HepG2 (cell line): ENCODE results near the gene WIF1. TPM values are rescaled to one million over a fixed set of nuclear protein-coding genes. Genes with fewer than 3 reads are reported as not detected.

Experiments used
- ATAC-seq: fragments of 200-7000 bp; cut with Tn5 transposase; 3 replicates; pipeline ENCODE4 v1.9.1; 2020; ENCODE audit warnings: mild to moderate bottlenecking, moderate library complexity
- BruUV-seq: library from RNA; stranded (reverse); fragments of 400-500 nt; replicated peaks from 2 replicates; lab custom pipeline; 2021; lab: Mats Ljungman, UMichigan
- CTCF ChIA-PET: fragments of 300-600 bp; formaldehyde crosslinking; extraction: SDS; loops from one replicate; lab custom pipeline; 2021; ENCODE audit warnings: low total read pairs, inconsistent platforms, low intra/inter-chr PET ratio; lab: Yijun Ruan, JAX
- POLR2A ChIA-PET: fragments of 350-600 bp; sonication (Branson Sonifier 250); formaldehyde crosslinking; loops from one replicate; lab custom pipeline; 2020; ENCODE audit warnings: antibody characterized with exemption, inconsistent platforms; lab: Yijun Ruan, JAX
- DNase-seq: peaks from one replicate; pipeline ENCODE4 v3.0.0-alpha.2; 2015; ENCODE audit warnings: low spot score
- FAIRE-seq: peaks from 3 replicates; lab custom pipeline; 2011; peaks lifted over from hg19 to GRCh38; lab: Jason Lieb, UNC
- H2AFZ ChIP-seq: one replicate; pipeline ENCODE4 v1.6.1; 2011; ENCODE audit warnings: low read length, inconsistent platforms
- H3K27ac ChIP-seq: fragments of 300-600 bp; 3 replicates; pipeline ENCODE4 v1.8.0; 2011; ENCODE audit warnings: mixed run types, mild to moderate bottlenecking, mixed read lengths, low read length, inconsistent platforms; ENCODE audit not compliant: insufficient read depth; ENCODE audit errors: extremely low read length
- H3K27me3 ChIP-seq, 2 experiments: fragments of 200-600 bp in 1 of 2; 2 replicates in 1 of 2; 3 replicates in 1 of 2; pipeline versions ENCODE4 v1.6.0 to v1.8.0; 2011; ENCODE audit warnings: low read length in 2 of 2, mild to moderate bottlenecking in 2 of 2, moderate library complexity in 2 of 2, inconsistent platforms in 1 of 2; ENCODE audit not compliant: insufficient read depth in 2 of 2, control insufficient read depth in 1 of 2
- H3K36me3 ChIP-seq, 2 experiments: fragments of 200-600 bp in 1 of 2; replicated peaks in 1 of 2; 2 replicates in 1 of 2; 3 replicates in 1 of 2; pipeline versions ENCODE4 v1.5.1 to v1.8.0; 2011; ENCODE audit warnings: low read length in 2 of 2, inconsistent platforms in 1 of 2; ENCODE audit not compliant: insufficient read depth in 2 of 2, control insufficient read depth in 1 of 2
- H3K4me1 ChIP-seq: 2 replicates; pipeline ENCODE4 v1.5.1; 2012; ENCODE audit warnings: low read length, inconsistent platforms; ENCODE audit not compliant: insufficient read depth
- H3K4me2 ChIP-seq: 2 replicates; pipeline ENCODE4 v1.6.0; 2011; ENCODE audit warnings: low read depth, low read length, inconsistent platforms
- H3K4me3 ChIP-seq, 3 experiments: fragments of 200-600 bp in 1 of 3; sonication (generic), shearing (Covaris generic) in 1 of 3; replicated peaks in 1 of 3; 2 replicates each; pipeline ENCODE4 v1.5.1; 2011 to 2016; ENCODE audit warnings: low read length in 3 of 3, inconsistent platforms in 2 of 3, low read depth in 2 of 3, mild to moderate bottlenecking in 2 of 3, control low read depth in 1 of 3, mixed read lengths in 1 of 3; ENCODE audit not compliant: insufficient read depth in 1 of 3
- H3K79me2 ChIP-seq: one replicate; pipeline ENCODE4 v1.6.1; 2011; ENCODE audit warnings: low read length, inconsistent platforms; ENCODE audit not compliant: insufficient read depth
- H3K9ac ChIP-seq: 2 replicates; pipeline ENCODE4 v1.6.0; 2011; ENCODE audit warnings: mild to moderate bottlenecking, low read depth, low read length, inconsistent platforms; ENCODE audit not compliant: insufficient read depth
- H3K9me3 ChIP-seq: 2 replicates; pipeline ENCODE4 v1.5.1; 2012; ENCODE audit warnings: mild to moderate bottlenecking, low read length
- H4K20me1 ChIP-seq: 2 replicates; pipeline ENCODE4 v1.6.0; 2011; ENCODE audit warnings: inconsistent platforms, mild to moderate bottlenecking, low read length, moderate library complexity; ENCODE audit not compliant: insufficient read depth
- AGO2 ChIP-seq: fragments of 200-400 bp; formaldehyde crosslinking; optimal IDR thresholded peaks from 2 replicates; pipeline ENCODE3; 2017; ENCODE audit warnings: mild to moderate bottlenecking, low read depth, low read length, moderate library complexity
- ASH2L ChIP-seq: fragments of 300-600, 200-600 bp; sonication (generic); IDR thresholded peaks from 2 replicates; pipeline ENCODE4 v1.7.0; 2017; ENCODE audit warnings: low read depth, mild to moderate bottlenecking, moderate library complexity, mixed read lengths, low read length; ENCODE audit not compliant: insufficient read length
- BCL6 ChIP-seq: IDR thresholded peaks from 2 replicates; pipeline ENCODE4 v1.6.1; 2016; ENCODE audit warnings: missing genetic modification reagents, missing compliant biosample characterization
- MEIS1 ChIP-seq: sonication (generic); formaldehyde crosslinking; IDR thresholded peaks from 2 replicates; pipeline ENCODE4 v1.9.0; 2021; ENCODE audit warnings: mild to moderate bottlenecking, missing genetic modification reagents, moderate library complexity, borderline replicate concordance
- POLR2A ChIP-seq, 2 experiments: IDR thresholded peaks; 2 replicates each; pipeline ENCODE4 v1.6.1; 2011; ENCODE audit warnings: low read depth in 2 of 2, low read length in 2 of 2, mild to moderate bottlenecking in 1 of 2, moderate library complexity in 1 of 2; ENCODE audit not compliant: insufficient read depth in 1 of 2
- RAD21 ChIP-seq: fragments of 450-650 bp; formaldehyde crosslinking; IDR thresholded peaks from 2 replicates; pipeline ENCODE4 v1.5.0; 2020; ENCODE audit warnings: mild to moderate bottlenecking
- RFX1 ChIP-seq: fragments of 450-650 bp; IDR thresholded peaks from 2 replicates; pipeline ENCODE4 v1.6.1; 2017
- SALL1 ChIP-seq: sonication (generic); formaldehyde crosslinking; IDR thresholded peaks from 2 replicates; pipeline ENCODE4 v1.8.0; 2022; ENCODE audit warnings: mild to moderate bottlenecking, missing genetic modification reagents
- SKI ChIP-seq: fragments of 450-650 bp; IDR thresholded peaks from one replicate; pipeline ENCODE4 v1.6.1; 2018; ENCODE audit warnings: mild to moderate bottlenecking; ENCODE audit not compliant: partially characterized antibody
- TAF15 ChIP-seq: fragments of 200-400 bp; formaldehyde crosslinking; IDR thresholded peaks from one replicate; pipeline ENCODE4 v1.6.1; 2018; ENCODE audit warnings: mild to moderate bottlenecking, low read depth, low read length; ENCODE audit not compliant: poor library complexity, severe bottlenecking
- TRIM22 ChIP-seq: fragments of 450-650 bp; IDR thresholded peaks from 2 replicates; pipeline ENCODE4 v1.6.1; 2017
- ZNF264 ChIP-seq: sonication (generic); formaldehyde crosslinking; IDR thresholded peaks from 2 replicates; pipeline ENCODE4 v1.4.0; 2020; ENCODE audit warnings: missing genetic modification reagents
- ZNF292 ChIP-seq: sonication (generic); formaldehyde crosslinking; IDR thresholded peaks from 2 replicates; pipeline ENCODE4 v1.8.1; 2022; ENCODE audit warnings: mild to moderate bottlenecking, low read depth, missing genetic modification reagents, borderline replicate concordance
- ZNF615 ChIP-seq: sonication (generic); formaldehyde crosslinking; IDR thresholded peaks from 2 replicates; pipeline ENCODE4 v1.5.0; 2020; ENCODE audit warnings: mild to moderate bottlenecking, missing genetic modification reagents, borderline replicate concordance
- ZNF616 ChIP-seq: sonication (generic); formaldehyde crosslinking; IDR thresholded peaks from 2 replicates; pipeline ENCODE4 v1.5.0; 2020; ENCODE audit warnings: low read depth, mild to moderate bottlenecking, missing genetic modification reagents
- ZNF7 ChIP-seq: IDR thresholded peaks from 2 replicates; pipeline ENCODE4 v1.6.1; 2016; ENCODE audit warnings: missing biosample characterization, missing genetic modification reagents
- ZNF737 ChIP-seq: sonication (generic); formaldehyde crosslinking; IDR thresholded peaks from 2 replicates; pipeline ENCODE4 v1.5.0; 2020; ENCODE audit warnings: missing genetic modification reagents, mild to moderate bottlenecking, borderline replicate concordance
- WGBS: methylation state at CpG from one replicate; pipeline ENCODE4 v1.1.6; 2017; ENCODE audit warnings: low lambda C conversion rate; 5-methylcytosine and 5-hydroxymethylcytosine counted together
- in situ Hi-C: cut with HindIII; loops from 2 replicates; pipeline ENCODE4 v1.10.0; 2017; ENCODE audit warnings: low pct_unique_long_range_greater_than_20kb; ENCODE audit not compliant: extremely low pct_ligation_motif_present
- intact Hi-C: fragments of 100-400 bp; cut with micrococcal nuclease; formaldehyde crosslinking; loops from one replicate; pipeline ENCODE4 v1.10.0; 2022; ENCODE audit not compliant: unreplicated experiment
- polyA plus RNA-seq, 8 experiments: library from polyadenylated mRNA; depleted of rRNA in 3 of 8; stranded (reverse) in 7 of 8; unstranded in 1 of 8; fragments of >200 nt; fragmentation: Illumina TruSeq in 4 of 8; extraction: Trizol in 4 of 8; gene quantifications; 2 replicates each; pipeline versions ENCODE4 v1.2.1 to v1.2.3, GENCODE V29; 2011 to 2016; ENCODE audit warnings: low read depth in 4 of 8, missing spikeins in 1 of 8, mixed read lengths in 1 of 8; ENCODE audit not compliant: insufficient read depth in 1 of 8
- total RNA-seq, 5 experiments: library from RNA; depleted of rRNA; stranded (reverse); fragments of >200 nt; fragmentation: Illumina TruSeq; extraction: Trizol; gene quantifications; 2 replicates each; pipeline ENCODE4 v1.2.3, GENCODE V29; 2016; ENCODE audit warnings: low read depth in 1 of 5
- TF ChIP-seq, protein P1 (sequence below), 2 experiments: sonication (generic) in 1 of 2; formaldehyde crosslinking in 1 of 2; IDR thresholded peaks; 2 replicates each; pipeline versions ENCODE4 v1.4.0 to v1.6.1; 2018 to 2020; ENCODE audit warnings: missing genetic modification reagents in 2 of 2, borderline replicate concordance in 1 of 2, low read depth in 1 of 2, mild to moderate bottlenecking in 1 of 2, missing biosample characterization in 1 of 2
- TF ChIP-seq, protein P2 (sequence below): sonication (generic); formaldehyde crosslinking; IDR thresholded peaks from 2 replicates; pipeline ENCODE4 v1.4.0; 2020; ENCODE audit warnings: mild to moderate bottlenecking, missing genetic modification reagents

The WIF1 gene
- total and polyA plus RNA-seq, 2 of the 13 experiments (the other 11 are each of a cell fraction or from before 2014, with no cell fraction given): not detected

DNA sequence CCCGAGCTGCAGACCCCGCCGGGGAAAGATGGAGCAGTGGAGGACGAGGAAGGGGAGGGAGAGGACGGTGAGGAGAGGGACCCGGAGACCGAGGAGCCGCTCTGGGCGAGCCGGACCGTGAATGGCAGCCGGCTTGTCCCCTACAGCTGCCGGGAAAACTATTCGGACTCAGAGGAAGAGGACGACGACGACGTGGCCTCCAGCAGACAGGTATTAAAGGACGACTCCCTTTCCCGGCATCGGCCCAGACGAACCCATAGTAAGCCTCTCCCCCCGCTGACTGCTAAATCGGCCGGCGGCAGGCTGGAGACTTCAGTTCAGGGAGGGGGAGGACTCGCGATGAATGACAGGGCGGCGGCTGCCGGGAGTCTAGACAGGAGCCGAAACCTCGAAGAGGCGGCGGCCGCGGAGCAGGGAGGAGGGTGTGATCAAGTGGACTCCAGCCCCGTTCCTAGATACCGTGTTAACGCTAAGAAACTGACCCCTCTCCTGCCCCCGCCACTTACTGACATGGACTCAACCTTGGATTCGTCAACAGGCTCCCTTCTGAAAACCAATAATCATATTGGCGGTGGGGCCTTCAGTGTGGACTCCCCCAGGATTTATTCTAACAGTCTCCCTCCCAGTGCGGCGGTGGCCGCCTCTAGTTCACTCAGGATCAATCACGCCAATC, 49.2 kb upstream of the WIF1 start:
- ChIA-PET POLR2A (interaction anchor here (1.3 to 3.1 kb wide), 5 partner anchors 11 to 999 kb away, joined by 3 to 8 read pairs (median 7); partner anchors contain the start of gene TMBIM4), CTCF (no interaction called here)
- in situ Hi-C loops (no loop called here), intact Hi-C loops (loop anchor here (5.0 kb wide), 1 partner anchor 67 kb away; no protein-coding TSS in a partner anchor)
- H3K9ac ChIP-seq: peak overlapping the region; percentile 94
- DNase-seq (peak; percentile 27), FAIRE-seq (no peak), ATAC-seq (peak; percentile 81)
- peak overlapping the region; percentile 92 to 97 (median 94) for H3K4me3 ChIP-seq
- H3K27ac ChIP-seq: peak overlapping the region; percentile 88
- peak overlapping the region; percentile 91 for H3K4me2 ChIP-seq
- no peaks in the 10 kb centered on the region; a peak in 1 of 5 replicates for H3K36me3 ChIP-seq
- H3K4me1 ChIP-seq: peaks cover 42% of the 10 kb centered on the region
- H4K20me1 ChIP-seq: peaks cover 46% of the 10 kb centered on the region
- 1% methylated on average over 21 of the region's 47 CpGs for WGBS
- H3K27me3 ChIP-seq: no peaks in the 10 kb centered on the region; a peak in 1 of 5 replicates
- no peak overlapping the region for H2AFZ ChIP-seq
- H3K79me2 ChIP-seq: peaks cover 58% of the 10 kb centered on the region
- no TSS peak for BruUV-seq
- no peaks in the 10 kb centered on the region for H3K9me3 ChIP-seq
- TF ChIP-seq ZNF737 (CRISPR knock-in tag) (no peak), MEIS1 (CRISPR knock-in tag) (peak; percentile 31; the same call in 1 of the 2 replicates), ZNF264 (0 out of 2 replicates have a peak, but pooled peaks have one; percentile 32), ZNF7 (CRISPR knock-in tag) (peak; percentile 50; the same call in 1 of the 2 replicates), BCL6 (CRISPR knock-in tag) (0 out of 2 replicates have a peak, but pooled peaks have one; percentile 19), ZNF292 (peak; percentile 40), TRIM22 (no peak), SKI (peak; percentile 80), SALL1 (CRISPR knock-in tag) (peak; percentile 33; the same call in 1 of the 2 replicates), ZNF616 (CRISPR knock-in tag) (no peak), RAD21 (CRISPR knock-in tag) (0 out of 2 replicates have a peak, but pooled peaks have one; percentile 11), POLR2A (IDR thresholded peaks at IDR 0.05; ENCODE audit: insufficient read depth in 1 of 2, low read depth in 2 of 2, low read length in 2 of 2) (0 out of 4 replicates have a peak, but pooled peaks of 1 of the 2 experiments have one; percentile 26), ZNF615 (CRISPR knock-in tag) (no peak), ASH2L (peak; percentile 23), TAF15 (no peak), RFX1 (no peak), AGO2 (peak; percentile 10)
- TF ChIP-seq, protein P1, sequence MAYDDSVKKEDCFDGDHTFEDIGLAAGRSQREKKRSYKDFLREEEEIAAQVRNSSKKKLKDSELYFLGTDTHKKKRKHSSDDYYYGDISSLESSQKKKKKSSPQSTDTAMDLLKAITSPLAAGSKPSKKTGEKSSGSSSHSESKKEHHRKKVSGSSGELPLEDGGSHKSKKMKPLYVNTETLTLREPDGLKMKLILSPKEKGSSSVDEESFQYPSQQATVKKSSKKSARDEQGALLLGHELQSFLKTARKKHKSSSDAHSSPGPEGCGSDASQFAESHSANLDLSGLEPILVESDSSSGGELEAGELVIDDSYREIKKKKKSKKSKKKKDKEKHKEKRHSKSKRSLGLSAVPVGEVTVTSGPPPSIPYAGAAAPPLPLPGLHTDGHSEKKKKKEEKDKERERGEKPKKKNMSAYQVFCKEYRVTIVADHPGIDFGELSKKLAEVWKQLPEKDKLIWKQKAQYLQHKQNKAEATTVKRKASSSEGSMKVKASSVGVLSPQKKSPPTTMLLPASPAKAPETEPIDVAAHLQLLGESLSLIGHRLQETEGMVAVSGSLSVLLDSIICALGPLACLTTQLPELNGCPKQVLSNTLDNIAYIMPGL (CRISPR knock-in tag; IDR thresholded peaks at IDR 0.05; ENCODE audit: borderline replicate concordance in 1 of 2, low read depth in 1 of 2): peak in 1 of 2 experiments; percentile 20; a peak in 1 of 4 replicates
- TF ChIP-seq, protein P2, sequence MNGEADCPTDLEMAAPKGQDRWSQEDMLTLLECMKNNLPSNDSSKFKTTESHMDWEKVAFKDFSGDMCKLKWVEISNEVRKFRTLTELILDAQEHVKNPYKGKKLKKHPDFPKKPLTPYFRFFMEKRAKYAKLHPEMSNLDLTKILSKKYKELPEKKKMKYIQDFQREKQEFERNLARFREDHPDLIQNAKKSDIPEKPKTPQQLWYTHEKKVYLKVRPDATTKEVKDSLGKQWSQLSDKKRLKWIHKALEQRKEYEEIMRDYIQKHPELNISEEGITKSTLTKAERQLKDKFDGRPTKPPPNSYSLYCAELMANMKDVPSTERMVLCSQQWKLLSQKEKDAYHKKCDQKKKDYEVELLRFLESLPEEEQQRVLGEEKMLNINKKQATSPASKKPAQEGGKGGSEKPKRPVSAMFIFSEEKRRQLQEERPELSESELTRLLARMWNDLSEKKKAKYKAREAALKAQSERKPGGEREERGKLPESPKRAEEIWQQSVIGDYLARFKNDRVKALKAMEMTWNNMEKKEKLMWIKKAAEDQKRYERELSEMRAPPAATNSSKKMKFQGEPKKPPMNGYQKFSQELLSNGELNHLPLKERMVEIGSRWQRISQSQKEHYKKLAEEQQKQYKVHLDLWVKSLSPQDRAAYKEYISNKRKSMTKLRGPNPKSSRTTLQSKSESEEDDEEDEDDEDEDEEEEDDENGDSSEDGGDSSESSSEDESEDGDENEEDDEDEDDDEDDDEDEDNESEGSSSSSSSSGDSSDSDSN (CRISPR knock-in tag): peak; percentile 23; the same call in 1 of the 2 replicates
